ENCODE measurements around the gene PSG6.
"Not testable (repeated sequence)": the region's sequence is repeated elsewhere in the genome, so short reads cannot be mapped to it uniquely, and the experiment has no call there.

The PSG6 gene

DNA sequence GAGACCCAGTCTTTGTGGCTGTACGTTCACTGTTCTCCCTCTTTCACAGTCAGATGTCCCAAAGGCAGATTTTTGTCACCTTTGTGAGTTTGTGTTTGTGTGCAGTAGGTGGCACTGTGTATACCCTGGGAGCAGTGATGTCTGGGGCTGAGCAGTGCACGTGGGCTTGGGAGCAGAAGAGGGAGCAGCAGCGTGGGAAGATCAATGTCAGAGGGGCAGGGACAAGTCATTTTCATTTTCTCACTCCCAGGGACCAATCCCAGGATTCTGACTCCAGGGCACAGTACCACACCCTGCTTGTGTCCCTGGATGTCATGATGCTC lies 2.0 kb upstream of the PSG6 start (continued):
- TF ChIP-seq ZNF114 (tag by site-specific recombination; IDR thresholded peaks at IDR 0.05) (no peak), ZNF529 (tag by site-specific recombination; IDR thresholded peaks at IDR 0.05; ENCODE audit: insufficient replicate concordance) (no peak), ZNF530 (tag by site-specific recombination; IDR thresholded peaks at IDR 0.05; ENCODE audit: low read depth) (no peak), ZFP3 (tag by site-specific recombination; IDR thresholded peaks at IDR 0.05; ENCODE audit: low read depth) (no peak), ZNF19 (tag by site-specific recombination; IDR thresholded peaks at IDR 0.05; ENCODE audit: low read depth) (no peak)

DNA sequence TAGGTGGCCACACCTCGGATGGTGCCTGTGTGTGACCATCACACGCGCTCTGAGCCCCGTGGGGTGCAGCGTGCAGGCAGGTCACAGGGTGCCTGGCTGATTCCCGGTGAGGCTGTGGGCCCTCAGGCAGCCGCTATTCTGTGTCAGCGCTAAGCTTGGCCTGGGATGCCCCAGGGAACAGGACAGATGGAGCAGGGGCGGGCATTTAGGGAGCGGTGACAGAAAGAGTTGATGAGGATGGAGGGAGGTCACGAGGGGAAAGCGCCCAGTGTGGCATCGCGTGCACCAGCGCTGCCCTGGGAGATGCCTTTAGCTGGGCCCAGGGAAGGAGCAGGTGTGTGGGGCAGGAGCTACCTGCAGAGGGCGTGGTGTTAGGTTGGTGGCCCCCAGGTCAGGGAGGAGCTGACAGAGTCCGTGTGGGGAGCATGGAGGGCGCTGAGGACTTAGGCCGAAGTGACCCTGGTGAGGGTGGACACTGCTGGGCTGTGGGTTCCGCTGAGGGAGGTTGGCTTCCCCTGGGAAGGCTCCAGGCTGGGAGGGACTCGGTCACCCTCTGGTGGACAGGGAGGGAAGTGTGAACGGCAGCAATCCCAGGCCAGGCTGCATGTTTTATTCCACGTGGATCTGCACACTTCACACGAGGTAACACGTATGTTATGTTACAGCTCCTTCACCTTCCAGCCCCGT lies 1.5 kb upstream of the PSG6 start:
- CTCF ChIA-PET = interaction anchor here (0.6 to 1.3 kb wide), 6 partner anchors 11 to 392 kb away, joined by 3 to 4 read pairs (median 3); no protein-coding TSS in a partner anchor
- H3K9me3 ChIP-seq (ENCODE audit: control insufficient read depth, insufficient read depth, low read depth, low read length); H3K4me1 ChIP-seq (ENCODE audit: control insufficient read depth, insufficient read depth, low read length); H3K27ac ChIP-seq (ENCODE audit: extremely low read depth, low read depth, low read length); POLR2A ChIA-PET; H3K4me3 ChIP-seq (ENCODE audit: low read depth, low read length); H3K36me3 ChIP-seq (ENCODE audit: control insufficient read depth in 2 of 2, insufficient read depth in 1 of 2, low read length in 2 of 2): not testable (repeated sequence)

DNA sequence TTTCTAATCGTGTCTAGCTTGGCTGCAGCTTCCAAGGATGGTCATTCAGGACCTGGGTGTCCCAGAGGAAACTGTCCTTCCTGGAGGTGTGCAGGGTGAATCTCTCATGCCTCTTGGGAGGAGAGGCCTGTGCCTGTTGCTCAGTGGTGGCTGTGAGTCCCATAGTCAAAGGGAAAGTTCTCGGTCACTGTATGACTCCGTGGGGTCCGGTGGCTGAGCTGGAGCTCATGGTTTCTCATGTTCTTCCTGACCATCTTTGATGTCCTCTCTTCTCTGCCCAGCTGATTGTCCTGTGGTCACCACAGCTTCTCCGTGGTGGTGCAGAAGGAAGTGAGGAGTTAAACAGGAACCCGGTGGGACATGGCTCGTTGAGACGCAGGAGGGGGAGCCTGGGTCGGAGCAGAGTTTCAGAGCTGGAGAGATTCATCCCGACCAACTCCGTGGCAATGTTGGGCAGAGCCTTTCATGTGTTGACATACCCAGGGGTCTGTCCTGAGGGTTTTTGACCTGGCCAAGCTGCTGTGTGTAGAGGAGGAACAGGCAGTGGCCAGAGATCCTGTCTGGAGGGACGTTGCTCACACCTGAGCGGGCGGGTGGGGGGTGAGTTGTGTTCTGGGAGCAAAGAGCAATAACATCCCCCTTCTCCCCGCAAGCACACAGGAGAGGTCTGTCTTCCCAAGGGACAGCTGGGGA lies 829 bp upstream of the PSG6 start:
- H3K9me3 ChIP-seq (ENCODE audit: control insufficient read depth, insufficient read depth, low read depth, low read length); H3K36me3 ChIP-seq (ENCODE audit: control insufficient read depth in 2 of 2, insufficient read depth in 1 of 2, low read length in 2 of 2); H3K4me1 ChIP-seq (ENCODE audit: control insufficient read depth, insufficient read depth, low read length); H3K27ac ChIP-seq (ENCODE audit: extremely low read depth, low read depth, low read length); H3K4me3 ChIP-seq (ENCODE audit: low read depth, low read length); POLR2A ChIA-PET: not testable (repeated sequence)
- CTCF ChIA-PET = interaction anchor here (0.6 to 1.3 kb wide), 6 partner anchors 11 to 393 kb away, joined by 3 to 4 read pairs (median 3); no protein-coding TSS in a partner anchor

DNA sequence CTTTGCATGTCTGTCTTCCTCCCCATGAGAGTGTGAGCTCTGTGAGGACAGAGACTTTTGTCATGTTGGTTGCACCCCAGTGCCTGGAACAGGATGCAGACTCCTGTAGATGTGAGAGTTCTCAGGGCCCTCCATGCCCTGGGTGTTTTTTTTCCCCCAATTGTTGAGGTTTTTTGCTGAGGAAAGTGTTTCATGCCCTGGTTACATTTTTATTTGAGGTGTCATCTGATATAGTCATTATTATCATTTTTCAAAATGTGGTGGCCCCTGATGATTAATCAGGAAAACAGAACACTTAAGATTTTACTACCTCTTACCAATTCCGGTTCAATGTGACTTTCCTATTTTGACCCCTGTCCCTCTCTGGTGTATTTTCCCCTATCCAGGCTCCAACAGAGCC lies 763 bp downstream of the PSG6 start:
- CTCF ChIA-PET = interaction anchor here (0.7 kb wide), 1 partner anchor 387 kb away, joined by 3 read pairs; no protein-coding TSS in a partner anchor
- H3K4me3 ChIP-seq (ENCODE audit: low read depth, low read length); H3K36me3 ChIP-seq (ENCODE audit: control insufficient read depth in 2 of 2, insufficient read depth in 1 of 2, low read length in 2 of 2); H3K9me3 ChIP-seq (ENCODE audit: control insufficient read depth, insufficient read depth, low read depth, low read length); POLR2A ChIA-PET; H3K27ac ChIP-seq (ENCODE audit: extremely low read depth, low read depth, low read length); H3K4me1 ChIP-seq (ENCODE audit: control insufficient read depth, insufficient read depth, low read length): not testable (repeated sequence)

DNA sequence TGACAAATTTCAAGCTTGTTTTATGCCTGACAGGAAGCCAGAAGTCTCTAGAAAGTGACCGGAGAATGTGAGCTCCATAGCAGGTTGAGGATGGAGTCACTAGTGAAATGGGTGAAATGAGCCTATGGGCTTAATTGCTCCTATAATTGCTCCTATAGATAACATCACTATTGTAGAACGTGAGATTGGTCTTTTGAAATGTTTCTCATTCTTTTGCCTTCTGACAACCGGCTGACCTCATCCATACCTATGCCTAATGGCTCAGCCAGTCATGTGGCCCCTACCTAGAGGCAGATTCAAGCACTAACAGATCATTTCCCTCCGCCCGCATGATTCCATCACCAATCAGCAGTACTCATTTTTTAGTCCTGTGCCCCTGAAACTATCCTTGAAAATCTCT lies 4.2 kb downstream of the PSG6 start:
- POLR2A ChIA-PET = not testable (repeated sequence)
- CTCF ChIA-PET = interaction anchor here (0.5 to 1.1 kb wide), 2 partner anchors 9 to 26 kb away, joined by 3 read pairs; no protein-coding TSS in a partner anchor

DNA sequence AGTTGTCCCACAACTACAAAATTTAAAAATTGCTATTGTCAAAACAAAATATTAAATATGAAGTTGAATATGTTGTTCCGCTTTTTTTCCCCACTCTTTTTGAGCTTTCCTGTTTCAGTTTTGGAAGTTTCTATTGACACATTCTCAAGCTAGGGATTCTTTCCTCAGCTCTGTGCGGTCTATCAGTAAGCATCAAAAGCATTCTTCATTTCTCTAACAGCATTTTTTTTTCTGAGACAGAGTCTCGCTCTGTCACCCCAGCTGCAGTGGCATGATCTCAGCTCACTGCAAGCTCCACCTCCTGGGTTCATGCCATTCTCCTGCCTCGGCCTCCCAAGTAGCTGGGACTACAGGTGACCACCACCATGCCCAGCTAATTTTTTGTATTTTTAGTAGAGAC lies 4.8 kb downstream of the PSG6 start:
- CTCF ChIA-PET = interaction anchor here (0.5 to 1.1 kb wide), 3 partner anchors 9 to 28 kb away, joined by 3 read pairs; no protein-coding TSS in a partner anchor
- H3K36me3 ChIP-seq (ENCODE audit: control insufficient read depth in 2 of 2, insufficient read depth in 1 of 2, low read length in 2 of 2); H3K27ac ChIP-seq (ENCODE audit: extremely low read depth, low read depth, low read length); H3K4me3 ChIP-seq (ENCODE audit: low read depth, low read length); H3K9me3 ChIP-seq (ENCODE audit: control insufficient read depth, insufficient read depth, low read depth, low read length); H3K4me1 ChIP-seq (ENCODE audit: control insufficient read depth, insufficient read depth, low read length); POLR2A ChIA-PET: not testable (repeated sequence)

More for the DNA sequence above, 4.2 kb downstream of the PSG6 start:
- not testable (repeated sequence) for H3K4me3 ChIP-seq (ENCODE audit: low read depth, low read length); H3K36me3 ChIP-seq (ENCODE audit: control insufficient read depth in 2 of 2, insufficient read depth in 1 of 2, low read length in 2 of 2); H3K9me3 ChIP-seq (ENCODE audit: control insufficient read depth, insufficient read depth, low read depth, low read length); H3K4me1 ChIP-seq (ENCODE audit: control insufficient read depth, insufficient read depth, low read length); H3K27ac ChIP-seq (ENCODE audit: extremely low read depth, low read depth, low read length)

DNA sequence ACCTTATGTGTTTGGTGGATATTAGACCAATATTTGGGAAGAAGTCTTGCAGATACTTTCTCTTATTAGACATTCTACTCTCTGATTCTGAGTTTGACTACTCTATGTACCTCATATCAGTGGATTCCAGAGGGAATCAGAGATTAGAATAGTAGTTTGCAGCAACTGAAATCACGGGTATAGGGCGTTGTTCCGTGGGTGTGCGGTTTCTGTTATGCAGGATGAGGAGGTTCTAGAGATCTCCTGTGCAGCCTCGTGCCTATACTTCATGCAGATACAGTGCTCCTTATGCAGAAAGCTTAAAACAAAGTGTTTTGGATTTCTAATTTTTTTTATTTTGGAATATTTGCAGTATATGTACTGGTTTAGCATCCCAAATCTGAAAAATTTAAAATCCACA lies 6.0 kb downstream of the PSG6 start:
- H3K4me1 ChIP-seq (ENCODE audit: control insufficient read depth, insufficient read depth, low read length); H3K4me3 ChIP-seq (ENCODE audit: low read depth, low read length); H3K9me3 ChIP-seq (ENCODE audit: control insufficient read depth, insufficient read depth, low read depth, low read length); CTCF ChIA-PET; POLR2A ChIA-PET; H3K27ac ChIP-seq (ENCODE audit: extremely low read depth, low read depth, low read length); H3K36me3 ChIP-seq (ENCODE audit: control insufficient read depth in 2 of 2, insufficient read depth in 1 of 2, low read length in 2 of 2): not testable (repeated sequence)

DNA sequence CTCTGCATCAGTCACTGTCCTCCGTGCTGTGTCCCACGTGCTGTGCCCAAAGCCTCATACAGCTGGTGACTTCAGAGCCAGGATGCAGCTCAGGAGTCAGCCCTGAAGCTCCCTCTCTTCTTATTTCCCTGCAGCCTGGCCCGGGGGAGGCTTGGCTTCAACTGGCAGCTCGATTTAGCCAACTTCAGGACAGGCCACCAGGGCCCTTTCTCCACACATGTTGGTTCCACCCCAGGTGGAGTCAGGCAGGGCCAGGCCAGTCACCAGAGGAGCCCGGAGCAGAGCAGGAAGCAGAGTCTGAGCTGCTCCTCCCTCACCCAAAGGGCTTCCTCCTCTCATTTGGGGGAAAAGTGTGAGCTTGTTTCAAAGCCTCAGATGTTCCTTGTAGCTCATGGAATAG lies 11.5 kb downstream of the PSG6 start:
- H3K4me3 ChIP-seq (ENCODE audit: low read depth, low read length); H3K9me3 ChIP-seq (ENCODE audit: control insufficient read depth, insufficient read depth, low read depth, low read length); H3K4me1 ChIP-seq (ENCODE audit: control insufficient read depth, insufficient read depth, low read length); H3K36me3 ChIP-seq (ENCODE audit: control insufficient read depth in 2 of 2, insufficient read depth in 1 of 2, low read length in 2 of 2); H3K27ac ChIP-seq (ENCODE audit: extremely low read depth, low read depth, low read length); POLR2A ChIA-PET: not testable (repeated sequence)
- CTCF ChIA-PET = interaction anchor here (1.1 kb wide), 1 partner anchor 24 kb away, joined by 3 read pairs; no protein-coding TSS in a partner anchor
